Endodermal cell (in vitro differentiated cells): Measurements from ENCODE around the gene MACROD2. TPM values are rescaled to one million over a fixed set of nuclear protein-coding genes. Genes with fewer than 3 reads are reported as not detected.

Experiments
- DNase-seq: peaks from one replicate; pipeline ENCODE4 v3.0.0-alpha.2; 2017
- H3K27ac ChIP-seq: 2 replicates; pipeline ENCODE4 v1.5.1; 2013; ENCODE audit warnings: mild to moderate bottlenecking, low read depth, low read length, moderate library complexity
- H3K27me3 ChIP-seq: 2 replicates; pipeline ENCODE4 v1.6.1; 2013; ENCODE audit warnings: mild to moderate bottlenecking, low read length, moderate library complexity; ENCODE audit not compliant: insufficient read depth, control insufficient read depth, poor library complexity, severe bottlenecking
- H3K36me3 ChIP-seq: 2 replicates; pipeline ENCODE4 v1.7.0; 2013; ENCODE audit warnings: mild to moderate bottlenecking, low read length, moderate library complexity; ENCODE audit not compliant: control insufficient read depth, insufficient read depth
- H3K4me1 ChIP-seq: one replicate; pipeline ENCODE4 v1.7.0; 2013; ENCODE audit warnings: low read length; ENCODE audit not compliant: control insufficient read depth, insufficient read depth
- H3K4me3 ChIP-seq: 2 replicates; pipeline ENCODE4 v1.5.1; 2013; ENCODE audit warnings: mild to moderate bottlenecking, low read length, moderate library complexity
- H3K9ac ChIP-seq: 2 replicates; pipeline ENCODE4 v1.6.1; 2013; ENCODE audit warnings: mild to moderate bottlenecking, low read length, moderate library complexity; ENCODE audit not compliant: poor library complexity, severe bottlenecking; ENCODE audit errors: extremely low read depth
- H3K9me3 ChIP-seq: 2 replicates; pipeline ENCODE4 v1.6.1; 2013; ENCODE audit warnings: mild to moderate bottlenecking, low read length, moderate library complexity; ENCODE audit not compliant: control insufficient read depth
- H3K27ac Mint-ChIP-seq: 2 replicates; pipeline ENCODE4 v1.8.0; 2020; ENCODE audit warnings: mixed read lengths
- H3K27me3 Mint-ChIP-seq: 2 replicates; pipeline ENCODE4 v1.8.0; 2021; ENCODE audit warnings: mild to moderate bottlenecking, mixed read lengths; ENCODE audit not compliant: insufficient read depth
- H3K36me3 Mint-ChIP-seq: 2 replicates; pipeline ENCODE4 v1.8.0; 2020; ENCODE audit warnings: low read depth, mixed read lengths
- H3K4me1 Mint-ChIP-seq: 2 replicates; pipeline ENCODE4 v1.8.0; 2020; ENCODE audit warnings: mixed read lengths
- H3K4me3 Mint-ChIP-seq: 2 replicates; pipeline ENCODE4 v1.8.0; 2020; ENCODE audit warnings: mild to moderate bottlenecking, moderate library complexity, mixed read lengths
- H3K9me3 Mint-ChIP-seq: 2 replicates; pipeline ENCODE4 v1.8.0; 2020; ENCODE audit warnings: mild to moderate bottlenecking, mixed read lengths
- CTCF ChIP-seq: fragments of 200-600 bp; sonication (generic); conservative IDR thresholded peaks from 2 replicates; pipeline ENCODE4 v1.5.0; 2021; ENCODE audit warnings: antibody characterized with exemption, mild to moderate bottlenecking
- WGBS, 2 experiments: methylation state at CpG; one replicate each; pipeline versions ENCODE4 v1.1.5 to v1.1.7; 2013; ENCODE audit warnings: missing lambda C conversion rate in 2 of 2, mixed read lengths in 1 of 2; ENCODE audit not compliant: insufficient coverage in 1 of 2, insufficient read length in 1 of 2; 5-methylcytosine and 5-hydroxymethylcytosine counted together
- total RNA-seq, 2 donors: library from RNA; stranded (reverse); fragmentation: NEBNext Ultra II Directional in 1 of 2; extraction: Animal tissue kit (Norgen Biotek cat#: 25700) in 1 of 2; gene quantifications; 2 replicates in 1 of 2; 3 replicates in 1 of 2; pipeline ENCODE4 v1.2.1, GENCODE V29; 2021

The MACROD2 gene
- total RNA-seq, 2 donors from 2014 or later = 2.3 to 4.8 TPM

- H3K27ac Mint-ChIP-seq = no peak overlapping the region
- H3K4me1 ChIP-seq = no peaks in the 10 kb centered on the region
- no peaks in the 10 kb centered on the region for H3K9me3 Mint-ChIP-seq
- H3K9me3 ChIP-seq = no peaks in the 10 kb centered on the region
- TF ChIP-seq CTCF = no peak
- no peaks in the 10 kb centered on the region for H3K4me1 Mint-ChIP-seq
- H3K27ac ChIP-seq = no peak overlapping the region
- no peaks in the 10 kb centered on the region for H3K27me3 Mint-ChIP-seq
- H3K4me3 ChIP-seq = no peak overlapping the region
- no peak overlapping the region for H3K4me3 Mint-ChIP-seq
- no peaks in the 10 kb centered on the region for H3K36me3 ChIP-seq
- H3K9ac ChIP-seq = no peak overlapping the region
- no peaks in the 10 kb centered on the region for H3K36me3 Mint-ChIP-seq
- DNase-seq = no peak
- 83 to 91% methylated on average over 3 of the region's 3 CpGs for WGBS, 2 experiments
- H3K27me3 ChIP-seq = no peaks in the 10 kb centered on the region
Measured at GRCh38 chr20:14664101-14664500, 668.8 kb downstream of the MACROD2 start.

GRCh38 chr20:14666696-14667095, 671.4 kb downstream of the MACROD2 start:
- Mint-ChIP-seq H3K36me3 (no peaks in the 10 kb centered on the region), H3K4me3 (no peak overlapping the region), H3K4me1 (no peaks in the 10 kb centered on the region), H3K27me3 (no peaks in the 10 kb centered on the region), H3K27ac (no peak overlapping the region), H3K9me3 (no peaks in the 10 kb centered on the region)
- 60 to 93% methylated on average over 1 of the region's 1 CpG for WGBS, 2 experiments
- Histone ChIP-seq H3K27me3 (no peaks in the 10 kb centered on the region), H3K4me1 (no peaks in the 10 kb centered on the region), H3K9ac (no peak overlapping the region), H3K36me3 (no peaks in the 10 kb centered on the region), H3K9me3 (no peaks in the 10 kb centered on the region), H3K27ac (no peak overlapping the region), H3K4me3 (no peak overlapping the region)
- no peak for DNase-seq
- TF ChIP-seq CTCF = no peak

- H3K4me3 Mint-ChIP-seq = no peak overlapping the region
- no peak for DNase-seq
- no peaks in the 10 kb centered on the region for H3K36me3 Mint-ChIP-seq
- no peak for TF ChIP-seq CTCF
- no peaks in the 10 kb centered on the region for H3K27me3 Mint-ChIP-seq
- no peak overlapping the region for H3K4me3 ChIP-seq
- no peaks in the 10 kb centered on the region for H3K9me3 Mint-ChIP-seq
- H3K9ac ChIP-seq = no peak overlapping the region
- no peak overlapping the region for H3K27ac ChIP-seq
- H3K9me3 ChIP-seq = no peaks in the 10 kb centered on the region
- H3K36me3 ChIP-seq = no peaks in the 10 kb centered on the region
- WGBS, 2 experiments = 92% methylated on average over 2 of the region's 2 CpGs; no CpG with 5 or more reads in 1 of the 2 experiments
- H3K27ac Mint-ChIP-seq = no peak overlapping the region
- peaks cover 3% of the 10 kb centered on the region for H3K4me1 ChIP-seq
- no peaks in the 10 kb centered on the region for H3K4me1 Mint-ChIP-seq
- no peaks in the 10 kb centered on the region for H3K27me3 ChIP-seq
Measured at GRCh38 chr20:14667226-14667625, 671.9 kb downstream of the MACROD2 start.
